GM12891 (cell line): ENCODE measurements around the gene LGALS4.
"Not testable (repeated sequence)": the region's sequence is repeated elsewhere in the genome, so short reads cannot be mapped to it uniquely, and the experiment has no call there.

Experiments used
- DNase-seq: peaks from one replicate; pipeline ENCODE4 v3.0.0; 2011; ENCODE audit warnings: low spot score; ENCODE audit not compliant: insufficient read length
- FAIRE-seq: peaks from 2 replicates; lab custom pipeline; 2011; peaks lifted over from hg19 to GRCh38; lab: Jason Lieb, UNC
- PAX5 ChIP-seq: IDR thresholded peaks from 2 replicates; pipeline ENCODE4 v1.6.1; 2011; ENCODE audit warnings: low read length, moderate library complexity, mild to moderate bottlenecking; ENCODE audit not compliant: insufficient read depth, severe bottlenecking
- POLR2A ChIP-seq: IDR thresholded peaks from 2 replicates; pipeline ENCODE4 v1.6.1; 2011; ENCODE audit warnings: low read depth, low read length, control low read depth
- POLR2AphosphoS5 ChIP-seq: IDR thresholded peaks from 2 replicates; pipeline ENCODE4 v1.6.1; 2011; ENCODE audit warnings: low read depth, low read length, control low read depth
- POU2F2 ChIP-seq: IDR thresholded peaks from 2 replicates; pipeline ENCODE4 v1.6.1; 2011; ENCODE audit warnings: low read depth, mild to moderate bottlenecking, control low read depth, low read length, moderate library complexity
- SPI1 ChIP-seq: IDR thresholded peaks from 2 replicates; pipeline ENCODE4 v1.6.1; 2011; ENCODE audit warnings: low read depth, low read length, control low read depth
- TAF1 ChIP-seq: IDR thresholded peaks from 2 replicates; pipeline ENCODE4 v1.6.1; 2011; ENCODE audit warnings: low read depth, low read length, control low read depth

LGALS4 gene

DNA sequence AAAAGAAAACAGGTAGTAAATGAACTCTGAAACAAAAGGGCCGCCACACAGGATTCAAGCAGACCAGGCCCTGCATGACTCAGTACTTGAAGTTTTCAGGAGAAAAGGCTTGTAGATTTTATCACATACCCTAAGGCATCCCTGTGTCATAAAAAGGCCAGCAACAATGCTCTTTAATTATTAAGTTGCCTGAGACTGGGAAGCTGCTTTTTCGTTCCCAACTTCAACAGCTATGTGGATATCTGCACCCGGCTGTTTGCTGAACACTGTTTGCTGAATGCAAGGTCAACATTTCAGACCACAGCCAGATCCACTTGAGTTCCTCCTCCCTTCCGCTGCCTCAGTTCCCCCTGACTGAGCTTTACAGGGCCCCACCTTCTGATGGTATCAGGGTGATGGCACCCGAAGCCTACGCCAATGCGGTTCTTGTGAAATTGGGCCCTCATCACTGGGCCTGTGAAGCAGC, 24.9 kb upstream of the LGALS4 start:
- TF ChIP-seq SPI1 (no peak), PAX5 (no peak), POLR2AphosphoS5 (peak; percentile 62; the same call in 1 of the 2 replicates)
- FAIRE-seq (no peak), DNase-seq (no peak)

DNA sequence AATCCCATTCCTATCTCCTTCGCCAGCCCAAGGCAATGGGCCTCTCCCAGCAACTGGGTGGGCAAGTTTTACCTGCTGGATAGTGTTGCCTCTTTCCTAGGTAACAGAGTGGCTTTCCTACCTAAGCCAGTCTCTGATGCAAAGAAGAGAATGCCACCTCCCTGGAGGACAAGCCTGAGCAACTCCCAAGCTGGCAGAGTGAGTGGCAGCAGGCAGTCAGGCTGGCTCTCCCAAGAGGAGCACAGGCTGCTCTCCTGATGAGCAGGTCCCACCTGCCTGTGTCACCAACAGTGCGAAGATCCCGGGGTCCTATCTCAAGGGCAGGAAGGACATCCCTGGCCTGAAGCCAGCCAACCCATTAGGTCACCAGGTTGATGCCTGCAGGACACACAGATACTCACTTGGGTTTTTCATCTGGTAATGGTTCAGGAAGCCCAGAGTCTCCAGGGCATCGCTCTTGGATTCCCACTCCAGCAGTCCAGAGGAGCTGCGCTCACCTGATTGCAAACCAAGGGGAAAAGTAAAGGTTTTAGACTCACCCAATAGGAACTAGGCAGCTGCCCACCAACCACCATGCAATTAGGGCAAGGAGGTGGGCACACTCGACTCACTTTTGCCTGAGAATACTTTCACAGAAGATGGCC, 24.4 kb upstream of the LGALS4 start:
- no peak; the same call in 1 of the 2 replicates for TF ChIP-seq POLR2AphosphoS5
- TF ChIP-seq PAX5 = no peak
- peak; percentile 79; the same call in 1 of the 2 replicates for TF ChIP-seq POLR2A
- FAIRE-seq = no peak
- no peak for DNase-seq

DNA sequence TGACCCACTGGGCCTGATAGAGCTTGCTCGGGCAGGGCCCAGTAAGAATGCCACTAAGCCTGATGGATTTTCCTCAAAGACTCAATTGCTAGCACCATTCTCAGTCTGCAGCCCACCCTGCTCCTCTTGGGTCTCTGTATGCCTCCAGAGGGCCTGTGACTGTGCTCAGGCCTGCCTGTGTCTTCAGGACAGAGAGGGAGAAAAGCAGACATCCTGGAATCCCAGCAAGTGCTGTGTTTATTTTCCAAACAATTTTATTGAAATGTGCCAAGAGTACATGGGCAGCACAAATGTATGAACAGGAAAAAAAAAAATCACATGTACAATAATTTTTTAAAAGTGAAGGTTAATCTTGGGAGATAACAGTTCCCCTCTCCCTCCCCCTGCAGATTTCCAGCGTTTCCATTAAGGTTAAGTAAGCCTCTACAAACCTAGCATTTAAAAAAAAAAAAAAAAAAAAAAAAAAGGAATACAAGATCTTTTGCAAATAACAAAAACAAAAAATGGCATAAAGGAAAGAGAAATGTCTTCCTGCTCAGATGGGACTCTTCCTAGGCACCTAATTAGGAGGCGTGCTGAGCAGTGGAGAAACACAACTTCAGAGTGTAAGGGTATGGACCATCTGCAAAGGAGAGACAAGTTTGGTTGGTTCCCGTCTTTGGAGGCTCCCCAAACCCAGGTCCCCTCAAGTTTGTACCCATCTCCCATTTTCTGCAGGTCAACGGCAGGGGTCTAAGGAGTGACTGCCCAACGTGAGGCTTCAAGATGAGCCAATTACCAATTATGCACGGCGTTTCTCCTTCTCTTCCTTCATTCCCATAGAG, 23.6 kb upstream of the LGALS4 start:
- no peak for FAIRE-seq
- no peak for DNase-seq
- no peak for TF ChIP-seq POU2F2
- TF ChIP-seq TAF1 = no peak
- TF ChIP-seq POLR2A = no peak; the same call in 1 of the 2 replicates
- no peak for TF ChIP-seq PAX5

DNA sequence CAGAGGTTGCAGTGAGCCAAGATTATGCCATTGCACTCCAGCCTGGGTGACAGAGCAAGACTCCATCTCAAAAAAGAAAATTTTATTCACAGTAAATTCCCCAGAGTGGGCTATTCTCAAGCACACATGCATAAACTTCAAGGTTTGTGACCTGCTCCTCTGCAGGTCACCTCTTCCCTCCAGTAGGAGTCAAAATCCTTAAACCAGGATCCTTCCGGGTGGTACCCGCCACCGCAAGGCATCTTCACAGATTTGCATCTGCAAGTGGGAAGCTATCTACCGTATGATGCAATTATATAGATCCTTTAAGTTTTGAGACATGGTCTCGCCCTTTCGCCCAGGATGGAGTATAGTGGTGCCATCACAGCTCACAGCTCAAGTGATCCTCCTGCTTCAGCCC, 21.8 kb upstream of the LGALS4 start:
- TF ChIP-seq PAX5 (no peak), POLR2A (no peak; the same call in 1 of the 2 replicates), TAF1 (no peak), SPI1 (no peak), POLR2AphosphoS5 (no peak), POU2F2 (no peak)
- DNase-seq = no peak
- FAIRE-seq = no peak

DNA sequence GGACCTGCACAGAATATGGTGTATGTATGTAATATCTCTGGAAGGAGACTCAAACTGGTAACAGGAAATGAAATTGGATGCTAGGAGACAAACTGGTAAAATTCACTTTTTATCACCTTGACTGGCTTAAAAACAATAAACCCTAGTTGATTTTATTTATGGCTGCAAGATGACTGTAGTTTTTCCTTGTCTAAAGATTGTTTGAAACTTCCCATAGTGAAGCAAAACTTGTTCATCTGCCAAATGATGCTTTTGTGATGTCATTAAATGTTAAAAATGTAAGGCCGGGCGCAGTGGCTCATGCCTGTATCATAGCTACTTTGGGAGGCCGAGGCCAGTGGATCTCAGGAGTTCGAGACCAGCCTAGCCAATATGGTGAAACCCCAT, 21.4 kb upstream of the LGALS4 start:
- FAIRE-seq = no peak

DNA sequence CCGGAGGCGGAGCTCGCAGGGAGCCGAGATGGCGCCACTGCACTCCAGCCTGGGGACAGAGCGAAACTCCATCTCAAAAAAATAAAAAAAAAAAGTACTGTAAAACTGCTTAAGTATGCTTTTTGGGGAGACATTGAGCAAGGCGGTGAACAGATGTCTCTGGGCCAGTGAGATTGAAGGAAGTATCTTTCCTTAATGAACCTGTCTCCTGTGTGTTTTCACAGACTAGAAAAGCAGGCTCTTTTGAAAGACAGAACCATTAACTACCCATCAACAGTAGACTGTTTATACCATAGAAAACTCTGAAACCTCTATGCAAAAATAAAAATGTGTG, 20.3 kb upstream of the LGALS4 start:
- TF ChIP-seq SPI1 (no peak), TAF1 (no peak), POLR2A (no peak), PAX5 (no peak), POLR2AphosphoS5 (no peak), POU2F2 (no peak)
- FAIRE-seq = no peak

More for the DNA sequence above, 21.4 kb upstream of the LGALS4 start:
- DNase-seq = no peak
- TF ChIP-seq POLR2AphosphoS5 (no peak), POLR2A (no peak), SPI1 (no peak), POU2F2 (no peak), PAX5 (no peak), TAF1 (no peak)

DNA sequence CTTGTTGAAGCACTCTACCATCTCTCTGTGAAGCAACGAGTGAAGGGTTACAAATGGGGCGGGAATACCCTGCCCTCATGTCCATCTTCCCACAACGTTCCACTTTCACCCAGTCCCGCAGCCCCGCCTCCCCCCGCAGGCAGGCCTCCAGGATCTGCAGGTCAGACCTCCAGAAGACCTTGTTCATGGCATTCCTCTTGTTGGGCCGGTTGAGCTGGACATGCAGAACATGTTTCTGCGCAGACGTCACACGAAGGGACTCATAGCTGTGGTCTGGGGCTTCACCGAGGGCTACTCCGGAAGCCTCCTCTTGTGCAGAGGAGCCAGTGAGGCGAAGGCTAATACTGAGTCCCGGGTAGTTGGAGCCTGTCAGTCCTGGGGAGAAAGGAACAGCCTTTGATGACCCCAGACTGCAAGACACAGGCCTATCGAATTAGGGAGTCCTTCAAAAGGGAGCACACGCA, 18.4 kb upstream of the LGALS4 start:
- FAIRE-seq (no peak), DNase-seq (no peak)

More for the DNA sequence above, 20.3 kb upstream of the LGALS4 start:
- DNase-seq = no peak

DNA sequence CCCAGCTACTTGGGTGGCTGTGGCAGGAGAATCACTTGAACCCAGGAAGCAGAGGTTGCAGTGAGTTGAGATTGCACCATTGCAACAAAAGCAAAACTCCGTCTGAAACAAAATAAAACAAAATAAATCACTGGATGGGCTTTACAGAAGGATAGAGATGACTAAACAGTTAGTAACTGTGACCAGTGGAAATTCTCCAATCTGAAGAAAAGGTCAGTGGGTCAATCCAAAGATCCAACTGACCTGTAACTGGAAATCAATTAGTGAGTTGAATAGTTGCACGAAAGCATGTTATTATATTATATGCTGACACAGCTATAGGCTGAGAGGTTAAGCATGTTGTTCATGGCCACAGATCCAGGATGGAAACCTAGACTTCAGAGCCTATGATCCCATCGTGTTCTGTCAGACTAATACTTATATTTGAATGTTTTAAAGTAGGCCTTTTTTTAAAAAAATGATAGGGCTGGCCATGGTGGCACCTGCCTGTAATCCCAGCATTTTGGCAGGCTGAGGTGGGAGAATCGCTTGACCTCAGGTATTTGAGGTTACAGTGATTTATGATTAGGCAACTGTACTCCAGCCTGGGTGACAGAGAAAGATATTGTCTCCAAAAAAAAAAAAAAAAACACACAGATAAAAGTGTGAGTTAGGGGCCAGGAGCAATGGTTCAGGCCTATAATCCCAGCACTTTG, 17.4 kb upstream of the LGALS4 start:
- DNase-seq = no peak
- TF ChIP-seq POLR2A (no peak), PAX5 (no peak), POU2F2 (no peak), POLR2AphosphoS5 (no peak), SPI1 (no peak), TAF1 (no peak)
- no peak for FAIRE-seq

More for the DNA sequence above, 18.4 kb upstream of the LGALS4 start:
- TF ChIP-seq POLR2AphosphoS5 (no peak), POU2F2 (no peak), POLR2A (no peak), SPI1 (no peak), TAF1 (no peak), PAX5 (no peak)

DNA sequence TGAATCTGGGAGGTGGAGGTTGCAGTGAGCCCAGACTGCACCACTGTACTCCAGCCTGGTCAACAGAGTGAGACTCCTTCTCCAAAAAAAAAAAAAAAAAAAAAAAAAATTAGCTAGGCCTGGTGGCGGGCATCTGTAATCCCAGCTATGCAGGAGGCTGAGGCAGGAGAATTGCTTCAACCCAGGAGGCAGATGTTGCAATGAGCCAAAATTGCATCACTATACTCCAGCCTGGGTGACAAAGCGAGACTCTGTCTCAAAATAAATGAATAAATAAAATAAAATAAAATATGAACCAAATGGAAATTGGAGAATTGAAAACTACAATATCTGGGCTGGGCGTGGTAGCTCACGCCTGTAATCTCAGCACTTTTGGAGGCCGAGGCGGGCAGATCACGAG, 16.5 kb upstream of the LGALS4 start:
- not testable (repeated sequence) for FAIRE-seq

More for the DNA sequence above, 16.5 kb upstream of the LGALS4 start:
- DNase-seq = not testable (repeated sequence)
